Measurements from ENCODE around the gene THADA.

THADA gene

GRCh38 chr2:43233218-43234212 lies 362.3 kb downstream of the THADA start:
- H3K27ac Mint-ChIP-seq: peak overlapping the region; percentile 43
- ATAC-seq: no peak
- no peak for DNase-seq (ENCODE audit: low spot score in 2 of 2)
- no peaks in the 10 kb centered on the region for H3K9me3 Mint-ChIP-seq
- peaks cover 36% of the 10 kb centered on the region for H3K36me3 Mint-ChIP-seq
- H3K4me1 Mint-ChIP-seq: peaks cover 17% of the 10 kb centered on the region
- no peak overlapping the region for H3K4me3 Mint-ChIP-seq

- DNase-seq (ENCODE audit: low spot score in 2 of 2): no peak
- H3K27ac Mint-ChIP-seq: no peak overlapping the region
- H3K4me1 Mint-ChIP-seq: peaks cover 23% of the 10 kb centered on the region
- H3K4me3 Mint-ChIP-seq: no peak overlapping the region
- H3K9me3 Mint-ChIP-seq: no peaks in the 10 kb centered on the region
- no peak for ATAC-seq
- H3K36me3 Mint-ChIP-seq: peaks cover 53% of the 10 kb centered on the region
Observed at GRCh38 chr2:43230951-43231827, 364.6 kb downstream of the THADA start.

GRCh38 chr2:43230351-43230885 lies 365.4 kb downstream of the THADA start:
- ATAC-seq (no peak), DNase-seq (ENCODE audit: low spot score in 2 of 2) (no peak)
- peaks cover 61% of the 10 kb centered on the region for H3K36me3 Mint-ChIP-seq
- no peak overlapping the region for H3K27ac Mint-ChIP-seq
- no peaks in the 10 kb centered on the region for H3K9me3 Mint-ChIP-seq
- peaks cover 23% of the 10 kb centered on the region for H3K4me1 Mint-ChIP-seq
- no peak overlapping the region for H3K4me3 Mint-ChIP-seq

- ATAC-seq (no peak), DNase-seq (ENCODE audit: low spot score in 2 of 2) (no peak)
- peak overlapping the region; percentile 99 for H3K27ac Mint-ChIP-seq
- H3K36me3 Mint-ChIP-seq: peaks cover 71% of the 10 kb centered on the region
- H3K4me3 Mint-ChIP-seq: peak overlapping the region; percentile 85
- peaks cover 28% of the 10 kb centered on the region for H3K4me1 Mint-ChIP-seq
- H3K9me3 Mint-ChIP-seq: no peaks in the 10 kb centered on the region
Observed at GRCh38 chr2:43228756-43229659, 366.8 kb downstream of the THADA start.

- no peak for ATAC-seq
- H3K4me3 Mint-ChIP-seq: peak overlapping the region; percentile 85
- peaks cover 78% of the 10 kb centered on the region for H3K36me3 Mint-ChIP-seq
- no peak for DNase-seq (ENCODE audit: low spot score in 2 of 2)
- no peaks in the 10 kb centered on the region for H3K9me3 Mint-ChIP-seq
- H3K4me1 Mint-ChIP-seq: peaks cover 29% of the 10 kb centered on the region
- peak overlapping the region; percentile 99 for H3K27ac Mint-ChIP-seq
Observed at GRCh38 chr2:43228321-43228751, 367.5 kb downstream of the THADA start.

GRCh38 chr2:43227830-43228281 lies 368.0 kb downstream of the THADA start:
- H3K36me3 Mint-ChIP-seq: peaks cover 83% of the 10 kb centered on the region
- H3K4me1 Mint-ChIP-seq: peaks cover 31% of the 10 kb centered on the region

GRCh38 chr2:43226955-43227829 lies 368.6 kb downstream of the THADA start:
- Mint-ChIP-seq H3K4me1 (peaks cover 36% of the 10 kb centered on the region), H3K27ac (peak overlapping the region; percentile 99), H3K9me3 (no peaks in the 10 kb centered on the region), H3K4me3 (peak overlapping the region; percentile 85), H3K36me3 (peaks cover 89% of the 10 kb centered on the region)
- ATAC-seq (peak; percentile 42), DNase-seq (ENCODE audit: low spot score in 2 of 2) (peak; percentile 56 to 87)

More at GRCh38 chr2:43227830-43228281, 368.0 kb downstream of the THADA start:
- Mint-ChIP-seq H3K9me3 (no peaks in the 10 kb centered on the region), H3K27ac (peak overlapping the region; percentile 99), H3K4me3 (peak overlapping the region; percentile 85)
- DNase-seq (ENCODE audit: low spot score in 2 of 2): no peak
- no peak for ATAC-seq

GRCh38 chr2:43226558-43226954 lies 369.3 kb downstream of the THADA start, which contains the start of gene ZFP36L2:
Gene ZFP36L2 (minus strand): TSS chr2:43226606. CDS start chr2:43226315, 291 bp downstream.
- Mint-ChIP-seq H3K27ac (peak within 1 kb of the TSS; percentile 99), H3K9me3 (no peaks in the 10 kb centered on the region), H3K4me3 (peak within 1 kb of the TSS; percentile 85), H3K36me3 (peaks cover 89% of the 10 kb centered on the region), H3K4me1 (peaks cover 42% of the 10 kb centered on the region)
- ATAC-seq (peak; percentile 81), DNase-seq (ENCODE audit: low spot score in 2 of 2) (peak; percentile 96 to 97)

GRCh38 chr2:43225788-43226557 lies 369.9 kb downstream of the THADA start:
- H3K36me3 Mint-ChIP-seq: peaks cover 92% of the 10 kb centered on the region
- DNase-seq (ENCODE audit: low spot score in 2 of 2) (peak; percentile 70 to 91), ATAC-seq (peak; percentile 50)
- H3K27ac Mint-ChIP-seq: peak overlapping the region; percentile 99
- no peaks in the 10 kb centered on the region for H3K9me3 Mint-ChIP-seq
- H3K4me1 Mint-ChIP-seq: peaks cover 48% of the 10 kb centered on the region
- H3K4me3 Mint-ChIP-seq: peak overlapping the region; percentile 85

GRCh38 chr2:43225093-43225787 lies 370.6 kb downstream of the THADA start:
- H3K4me3 Mint-ChIP-seq: peak overlapping the region; percentile 85
- peaks cover 51% of the 10 kb centered on the region for H3K4me1 Mint-ChIP-seq
- DNase-seq (ENCODE audit: low spot score in 2 of 2): peak in 1 of 2 donors; percentile 66
- H3K9me3 Mint-ChIP-seq: no peaks in the 10 kb centered on the region
- ATAC-seq: peak; percentile 6
- H3K27ac Mint-ChIP-seq: peak overlapping the region; percentile 99
- peaks cover 92% of the 10 kb centered on the region for H3K36me3 Mint-ChIP-seq

- peak overlapping the region; percentile 99 for H3K27ac Mint-ChIP-seq
- H3K36me3 Mint-ChIP-seq: peaks cover 92% of the 10 kb centered on the region
- no peaks in the 10 kb centered on the region for H3K9me3 Mint-ChIP-seq
- H3K4me3 Mint-ChIP-seq: peak overlapping the region; percentile 85
- DNase-seq (ENCODE audit: low spot score in 2 of 2) (peak; percentile 57 to 85), ATAC-seq (no peak)
- peaks cover 54% of the 10 kb centered on the region for H3K4me1 Mint-ChIP-seq
Observed at GRCh38 chr2:43224571-43225092, 371.2 kb downstream of the THADA start.

GRCh38 chr2:43224131-43224570 lies 371.7 kb downstream of the THADA start:
- Mint-ChIP-seq H3K36me3 (peaks cover 92% of the 10 kb centered on the region), H3K27ac (peak overlapping the region; percentile 99), H3K4me3 (peak overlapping the region; percentile 85), H3K9me3 (no peaks in the 10 kb centered on the region), H3K4me1 (peaks cover 54% of the 10 kb centered on the region)
- ATAC-seq (no peak), DNase-seq (ENCODE audit: low spot score in 2 of 2) (peak; percentile 61 to 90)

Measured in stimulated activated effector memory CD8-positive, alpha-beta T cell treated with anti-CD3 and anti-CD28 coated beads, Interleukin-12 subunit alpha, Interleukin-12 subunit beta, amount 100 ng/mL, for 72 hours (primary cell).